Progenitor cell of endocrine pancreas (in vitro differentiated cells): ENCODE data around the gene HGS. TPM values are rescaled to one million over a fixed set of nuclear protein-coding genes. Genes with fewer than 3 reads are reported as not detected.

Experiments used
- DNase-seq: peaks from one replicate; pipeline ENCODE4 v3.0.0; 2021; ENCODE audit warnings: low spot score; ENCODE audit not compliant: unreplicated experiment
- H3K27ac Mint-ChIP-seq: 2 replicates; pipeline ENCODE4 v1.8.0; 2021; ENCODE audit warnings: mild to moderate bottlenecking, moderate library complexity, mixed read lengths
- H3K27me3 Mint-ChIP-seq: 2 replicates; pipeline ENCODE4 v1.8.0; 2021; ENCODE audit warnings: mixed read lengths
- H3K36me3 Mint-ChIP-seq: 2 replicates; pipeline ENCODE4 v1.8.0; 2022; ENCODE audit warnings: mixed read lengths; ENCODE audit not compliant: insufficient read depth
- H3K4me1 Mint-ChIP-seq: 2 replicates; pipeline ENCODE4 v1.8.0; 2021; ENCODE audit warnings: low read depth, mixed read lengths
- H3K4me3 Mint-ChIP-seq: 2 replicates; pipeline ENCODE4 v1.8.0; 2021; ENCODE audit warnings: low read depth, mild to moderate bottlenecking, moderate library complexity, mixed read lengths
- H3K9me3 Mint-ChIP-seq: 2 replicates; pipeline ENCODE4 v1.8.0; 2021; ENCODE audit warnings: low read depth, mixed read lengths
- CTCF ChIP-seq: fragments of 200-600 bp; sonication (generic); IDR thresholded peaks from one replicate; pipeline ENCODE4 v1.5.0; 2021; ENCODE audit warnings: antibody characterized with exemption, mild to moderate bottlenecking; ENCODE audit not compliant: unreplicated experiment
- total RNA-seq: library from RNA; stranded (reverse); gene quantifications from 2 replicates; pipeline ENCODE4 v1.2.1, GENCODE V29; 2021

Gene HGS
- total RNA-seq, 1 donor from 2014 or later = 127 TPM

DNA sequence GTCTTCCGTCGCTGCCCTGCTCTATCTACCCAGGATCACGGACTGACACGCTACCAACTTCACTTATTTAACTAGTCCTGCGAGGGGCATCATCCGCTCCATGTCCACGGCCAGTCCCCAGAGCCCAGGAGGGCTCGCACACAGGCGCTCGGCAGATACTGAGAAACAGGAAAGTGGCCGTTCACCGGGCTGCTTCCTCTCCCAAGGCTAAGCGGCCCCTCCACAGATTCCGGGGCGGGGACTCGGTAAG is 17.8 kb upstream of the HGS start:
- peak overlapping the region; percentile 96 for H3K27ac Mint-ChIP-seq
- TF ChIP-seq CTCF = no peak
- H3K27me3 Mint-ChIP-seq = no peaks in the 10 kb centered on the region
- H3K4me1 Mint-ChIP-seq = peaks cover 18% of the 10 kb centered on the region
- peaks cover 6% of the 10 kb centered on the region for H3K36me3 Mint-ChIP-seq
- H3K9me3 Mint-ChIP-seq = no peaks in the 10 kb centered on the region
- peak overlapping the region; percentile 96 for H3K4me3 Mint-ChIP-seq
- no peak for DNase-seq

DNA sequence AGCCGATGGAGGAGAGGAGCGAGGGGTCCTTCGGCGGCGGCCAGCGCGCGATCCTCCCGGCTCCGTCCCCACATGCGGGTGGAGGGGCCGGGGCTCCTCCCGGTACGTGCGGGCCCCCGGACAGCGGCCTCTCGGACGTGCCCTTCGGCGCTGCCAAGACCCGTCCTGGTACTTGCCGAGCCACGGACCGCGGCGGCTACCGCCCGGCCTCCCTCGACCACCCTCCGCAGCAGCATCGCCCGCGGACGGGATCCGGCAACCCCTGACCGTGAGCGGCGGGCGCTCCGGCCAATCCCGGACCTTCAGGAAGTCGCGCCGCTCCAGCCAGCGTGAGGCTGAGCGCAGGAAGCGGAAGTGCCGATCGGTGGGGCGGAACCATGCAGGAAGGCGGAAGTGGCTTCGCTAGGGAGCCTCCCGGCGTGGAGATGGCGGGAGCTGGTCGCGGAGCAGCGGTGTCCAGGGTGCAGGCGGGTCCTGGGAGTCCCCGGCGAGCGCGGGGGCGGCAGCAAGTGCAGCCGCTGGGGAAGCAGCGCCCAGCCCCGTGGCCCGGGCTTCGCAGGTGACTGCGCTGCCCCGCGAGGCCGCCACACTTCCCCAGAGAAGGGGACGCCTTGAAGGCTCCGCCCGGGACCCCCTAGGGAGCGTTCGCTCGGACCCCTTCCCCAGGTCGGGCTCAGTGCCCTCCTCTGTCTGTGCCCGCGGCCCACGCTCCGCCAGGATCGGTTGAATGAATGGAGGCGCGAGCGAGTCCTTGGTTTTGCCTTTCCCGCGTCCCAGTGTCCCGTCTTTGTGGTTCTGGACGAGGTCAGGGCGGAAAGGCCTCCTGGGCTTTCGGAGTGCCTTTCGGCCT is 17.2 kb upstream of the HGS start, which contains the start of the genes CCDC137 and OXLD1:
CCDC137 (plus strand) TSS at position 396 of the 850 bp plus-strand sequence; CDS start at position 426, 30 bp downstream.
OXLD1 (minus strand) TSS at position 264 of the 850 bp plus-strand sequence; CDS start at position 236, 28 bp downstream.
- Mint-ChIP-seq H3K36me3 (peaks cover 8% of the 10 kb centered on the region), H3K4me3 (peak within 1 kb of the TSS; percentile 96), H3K27me3 (no peaks in the 10 kb centered on the region), H3K9me3 (no peaks in the 10 kb centered on the region), H3K4me1 (peaks cover 18% of the 10 kb centered on the region), H3K27ac (peak within 1 kb of the TSS; percentile 96)
- peak; percentile 90 for DNase-seq
- no peak for TF ChIP-seq CTCF

DNA sequence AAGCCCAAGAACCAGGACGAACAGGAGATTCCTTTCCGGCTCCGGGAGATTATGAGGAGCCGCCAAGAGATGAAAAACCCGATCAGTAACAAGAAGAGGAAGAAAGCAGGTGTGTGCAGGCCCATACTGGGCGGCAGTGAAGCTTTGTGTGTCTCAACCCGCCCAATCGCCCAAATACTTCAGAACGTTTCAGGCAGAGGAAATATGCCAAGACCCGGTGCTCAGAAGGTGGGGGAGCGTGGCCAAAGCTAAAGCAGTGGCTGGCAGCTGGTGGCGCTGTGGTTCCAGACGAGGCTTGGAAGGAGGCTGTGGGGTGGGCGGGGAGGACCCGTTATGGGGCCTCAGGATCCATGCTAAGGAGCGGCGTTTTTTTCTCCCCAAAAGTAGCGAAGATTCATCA is 16.1 kb upstream of the HGS start:
- Mint-ChIP-seq H3K9me3 (no peaks in the 10 kb centered on the region), H3K36me3 (peaks cover 10% of the 10 kb centered on the region), H3K4me1 (peaks cover 18% of the 10 kb centered on the region), H3K27me3 (no peaks in the 10 kb centered on the region), H3K4me3 (peak overlapping the region; percentile 96), H3K27ac (peak overlapping the region; percentile 20)
- TF ChIP-seq CTCF = no peak
- DNase-seq = no peak

- Mint-ChIP-seq H3K4me3 (no peak overlapping the region), H3K9me3 (no peaks in the 10 kb centered on the region), H3K27ac (no peak overlapping the region), H3K27me3 (no peaks in the 10 kb centered on the region), H3K4me1 (peaks cover 10% of the 10 kb centered on the region), H3K36me3 (peaks cover 14% of the 10 kb centered on the region)
- TF ChIP-seq CTCF = no peak
- no peak for DNase-seq
These were observed 11.3 kb upstream of the HGS start for GRCh38 chr17:81672504-81672903.

DNA sequence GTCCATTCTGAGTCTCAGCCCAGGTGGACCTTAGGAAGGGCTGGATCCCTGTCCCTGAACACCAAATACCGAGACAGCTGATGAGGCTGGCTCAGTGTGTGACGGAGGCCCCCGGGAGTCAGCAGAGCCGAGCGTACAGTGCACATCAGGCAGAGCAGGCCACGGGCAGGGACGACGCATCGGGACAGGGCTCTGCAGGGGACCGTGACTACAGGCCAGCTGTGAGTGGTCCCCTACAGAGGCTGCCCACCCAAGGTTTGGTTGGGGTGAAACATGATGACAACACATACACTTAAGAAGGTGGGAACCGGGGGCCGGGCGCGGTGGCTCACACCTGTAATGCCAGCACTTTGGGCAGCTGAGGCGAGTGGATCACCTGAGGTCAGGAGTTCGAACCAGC is 10.9 kb upstream of the HGS start:
- Mint-ChIP-seq H3K36me3 (peaks cover 9% of the 10 kb centered on the region), H3K27ac (no peak overlapping the region), H3K27me3 (no peaks in the 10 kb centered on the region)

More for the DNA sequence above, 10.9 kb upstream of the HGS start:
- DNase-seq = no peak
- TF ChIP-seq CTCF = no peak
- H3K4me1 Mint-ChIP-seq = peaks cover 6% of the 10 kb centered on the region
- no peak overlapping the region for H3K4me3 Mint-ChIP-seq
- no peaks in the 10 kb centered on the region for H3K9me3 Mint-ChIP-seq
